GM19467 (cell line): Measurements from ENCODE around the gene IL1RL2.

ENCODE experiments used
- ATAC-seq: cut with Tn5 transposase; IDR thresholded peaks from one replicate; pipeline ENCODE4 v1.9.1; 2021; ENCODE audit warnings: mild to moderate bottlenecking, moderate library complexity; ENCODE audit not compliant: unreplicated experiment

IL1RL2 gene

DNA sequence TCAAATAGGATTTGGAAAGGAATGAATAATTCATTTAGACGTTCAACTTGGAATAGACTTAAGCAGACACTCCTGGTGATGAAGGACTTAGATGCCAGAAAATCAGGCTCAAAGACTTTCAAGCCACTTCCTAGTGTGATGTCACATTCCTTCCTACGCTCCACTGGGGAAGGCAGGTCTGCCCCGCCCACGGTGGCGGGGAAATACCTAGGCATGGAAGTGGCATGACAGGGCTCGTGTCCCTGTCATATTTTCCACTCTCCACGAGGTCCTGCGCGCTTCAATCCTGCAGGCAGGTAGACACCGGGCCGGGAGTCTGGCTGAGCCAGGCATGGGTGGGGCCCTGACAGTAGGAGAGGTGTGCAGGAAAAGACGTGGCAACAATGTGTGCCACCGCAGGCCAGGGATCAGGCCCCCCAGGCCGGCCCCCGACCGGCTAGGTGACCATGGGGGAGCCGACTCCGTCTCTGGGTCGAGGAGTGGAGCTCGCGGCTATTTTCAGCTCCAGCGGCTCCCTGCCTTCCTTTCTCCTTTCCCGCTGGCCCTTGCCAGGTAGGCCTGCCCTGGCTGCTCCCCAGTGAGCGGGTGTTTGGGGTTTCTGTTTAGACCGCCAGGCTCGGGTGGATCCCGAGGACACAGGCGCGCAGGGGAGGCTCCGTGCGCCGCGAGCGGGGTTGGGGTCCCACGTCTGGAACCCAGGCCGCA lies at the start of gene IL1RL2:
TSS of gene IL1RL2 (plus strand) at position 233 of the 705 bp plus-strand sequence. CDS start 845 bp downstream, outside the sequence.
- no peak for ATAC-seq

DNA sequence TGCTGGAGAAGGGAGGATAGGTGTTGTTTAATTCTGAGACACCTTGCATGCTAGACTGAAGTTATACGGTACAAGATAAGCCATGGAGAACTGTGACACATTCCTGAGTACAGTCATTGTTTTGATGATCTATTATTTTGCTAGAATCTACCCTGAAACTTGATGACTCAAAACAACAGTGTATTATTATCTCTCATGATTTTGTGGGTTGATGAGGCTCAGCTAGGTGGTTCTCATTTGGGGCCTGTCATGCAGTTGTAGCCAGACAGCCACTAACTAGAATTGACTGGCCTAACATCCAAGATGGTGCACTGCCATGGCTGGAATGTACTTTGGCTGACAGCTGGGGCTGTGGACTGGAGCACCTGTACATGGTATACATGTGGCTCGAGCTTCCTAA lies 49.7 kb upstream of the IL1RL2 start:
- no peak for ATAC-seq

DNA sequence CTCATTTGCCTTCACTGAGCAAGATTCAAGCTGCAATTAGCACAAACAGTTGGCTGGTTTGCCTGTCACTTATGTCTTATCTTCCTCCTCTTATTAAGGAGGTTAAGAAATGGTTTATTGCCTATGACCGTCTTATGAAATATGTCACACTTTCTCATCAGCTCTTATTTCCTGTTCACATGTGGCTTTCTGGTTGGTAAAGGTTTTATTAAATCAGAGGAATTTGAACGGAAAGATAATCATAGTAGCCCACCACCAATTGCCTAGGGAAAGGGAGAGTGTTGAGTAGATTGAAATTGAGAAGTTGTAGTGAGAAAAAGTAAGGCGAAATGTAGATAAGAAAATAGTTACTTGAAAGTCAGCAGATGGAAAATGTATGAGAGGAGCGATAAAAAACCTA lies 48.5 kb upstream of the IL1RL2 start:
- ATAC-seq, result no peak

DNA sequence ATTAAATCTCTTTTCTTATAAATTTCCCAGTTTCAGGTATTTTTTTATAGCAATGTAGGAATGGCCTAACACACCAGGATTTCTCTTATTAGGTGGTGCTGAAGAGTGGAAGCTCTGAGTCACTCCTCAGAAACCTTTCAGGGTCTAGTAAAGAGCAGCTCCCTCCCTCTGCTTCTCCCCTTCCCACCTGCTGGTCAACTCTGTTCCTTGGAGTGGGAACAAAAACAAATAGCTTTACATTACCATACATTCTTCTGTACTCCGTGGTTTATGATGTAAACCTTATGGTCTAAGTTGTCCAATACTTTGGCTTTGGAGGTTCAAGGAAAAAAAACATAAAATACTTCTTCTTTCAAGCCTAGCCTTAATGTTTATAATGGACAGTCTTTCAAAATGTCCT lies 47.0 kb upstream of the IL1RL2 start:
- ATAC-seq, result no peak

DNA sequence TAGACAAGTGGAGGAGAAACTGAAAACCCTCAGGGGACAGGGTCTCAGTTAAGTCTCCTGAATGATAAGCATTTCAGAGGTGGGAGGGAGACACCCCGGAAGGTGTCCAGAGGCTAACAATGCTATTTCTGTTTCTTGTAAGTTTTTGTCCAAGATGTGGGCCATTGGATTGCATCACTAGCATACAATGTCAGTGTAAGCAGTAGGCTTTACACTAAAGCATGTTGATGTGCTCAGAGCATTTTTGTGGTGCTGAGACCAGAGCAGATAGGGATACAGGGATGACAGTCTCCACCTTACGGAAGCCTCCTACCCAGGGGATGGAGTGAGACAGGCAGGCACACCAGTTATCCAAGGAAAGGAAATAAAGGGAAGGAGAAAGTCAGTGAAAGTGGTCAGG lies 46.4 kb upstream of the IL1RL2 start:
- ATAC-seq, result no peak

DNA sequence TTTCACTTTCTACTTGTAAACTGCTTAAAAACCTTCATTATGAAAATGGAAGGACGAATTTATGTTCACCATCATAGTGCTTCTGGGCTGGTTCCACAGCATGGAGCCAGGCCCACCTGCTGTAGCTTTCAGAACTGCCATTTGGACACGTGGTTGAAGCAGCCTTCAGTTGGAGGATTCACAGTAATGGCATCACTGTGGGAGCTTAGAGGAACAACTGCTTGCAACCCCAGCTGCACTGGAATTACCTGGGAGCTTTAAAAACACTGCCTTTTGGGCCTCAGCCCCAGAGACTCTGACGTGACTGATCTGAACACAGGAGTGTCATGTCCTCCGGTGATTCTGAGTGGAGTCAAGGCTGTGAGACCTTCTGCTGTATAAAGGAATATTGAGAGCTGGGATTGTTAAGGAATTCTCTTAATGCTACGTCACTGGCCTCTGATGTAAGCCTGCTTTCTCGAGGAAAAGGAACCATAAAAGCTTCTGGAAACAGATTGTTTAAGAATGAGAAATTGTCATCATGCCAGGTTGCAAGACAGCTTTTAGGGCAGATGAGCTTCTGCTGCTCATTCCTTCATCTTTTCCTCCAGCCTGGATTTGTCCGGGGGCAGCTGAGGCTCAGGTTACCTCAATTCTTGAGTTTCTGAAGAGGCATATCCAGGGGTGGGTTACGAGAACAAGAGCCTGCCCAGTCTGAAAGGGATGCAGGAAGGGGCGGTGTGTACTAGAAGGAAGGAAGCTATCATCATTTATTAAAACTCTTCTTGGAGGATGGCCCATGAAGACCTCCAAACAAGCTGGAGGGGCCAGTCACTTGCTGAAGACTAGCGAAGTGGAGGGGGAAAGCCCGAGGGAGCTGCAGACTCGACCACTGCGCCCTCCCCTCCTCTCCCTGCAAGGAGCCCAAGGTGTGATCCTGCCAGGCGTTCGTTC lies 45.5 kb upstream of the IL1RL2 start:
- ATAC-seq, result no peak

DNA sequence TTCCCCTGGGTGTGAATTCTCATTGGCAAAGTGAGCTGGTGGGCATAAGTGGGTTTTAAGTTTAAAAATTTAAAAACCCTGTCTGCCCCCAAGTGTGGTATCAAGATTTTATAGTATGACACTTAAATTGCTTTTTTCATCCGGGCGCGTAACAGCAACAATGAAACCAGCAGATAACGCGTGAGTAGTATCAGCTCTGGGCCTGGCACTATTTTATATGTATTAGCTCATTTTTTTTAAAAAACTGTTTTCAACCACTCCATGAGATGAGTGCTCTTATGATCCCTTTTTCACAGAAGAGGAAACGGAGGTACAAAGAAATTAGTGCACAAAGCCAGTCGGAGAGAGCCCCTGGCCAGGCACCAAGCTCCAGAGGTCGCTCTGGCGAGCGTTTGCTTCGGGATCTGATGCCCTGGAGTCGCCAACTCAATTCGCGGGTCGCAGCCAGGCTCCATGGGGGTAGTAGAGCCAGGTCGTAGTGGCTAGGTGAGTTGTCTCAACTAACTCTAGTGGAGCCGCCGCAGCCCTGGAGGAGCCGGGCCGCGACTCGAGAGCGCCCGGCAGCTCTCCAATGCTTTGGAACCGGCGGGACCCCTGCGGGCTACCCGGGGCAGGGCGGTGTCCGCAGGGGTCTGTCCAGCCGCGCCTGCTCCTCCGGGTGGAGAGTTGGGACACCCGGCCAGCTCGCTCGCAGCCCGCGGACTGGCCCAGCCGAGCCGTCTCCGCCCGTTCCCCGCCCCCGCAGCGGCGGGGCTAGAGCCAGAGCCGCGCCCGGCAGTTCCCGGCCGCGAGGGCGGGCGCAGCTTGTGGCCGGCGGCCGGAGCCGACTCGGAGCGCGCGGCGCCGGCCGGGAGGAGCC lies 44.6 kb upstream of the IL1RL2 start, which contains the start of gene IL1R1:
TSS of gene IL1R1 (plus strand) at position 777 of the 859 bp plus-strand sequence. CDS start 14,979 bp downstream, outside the sequence.
- ATAC-seq, result no peak

DNA sequence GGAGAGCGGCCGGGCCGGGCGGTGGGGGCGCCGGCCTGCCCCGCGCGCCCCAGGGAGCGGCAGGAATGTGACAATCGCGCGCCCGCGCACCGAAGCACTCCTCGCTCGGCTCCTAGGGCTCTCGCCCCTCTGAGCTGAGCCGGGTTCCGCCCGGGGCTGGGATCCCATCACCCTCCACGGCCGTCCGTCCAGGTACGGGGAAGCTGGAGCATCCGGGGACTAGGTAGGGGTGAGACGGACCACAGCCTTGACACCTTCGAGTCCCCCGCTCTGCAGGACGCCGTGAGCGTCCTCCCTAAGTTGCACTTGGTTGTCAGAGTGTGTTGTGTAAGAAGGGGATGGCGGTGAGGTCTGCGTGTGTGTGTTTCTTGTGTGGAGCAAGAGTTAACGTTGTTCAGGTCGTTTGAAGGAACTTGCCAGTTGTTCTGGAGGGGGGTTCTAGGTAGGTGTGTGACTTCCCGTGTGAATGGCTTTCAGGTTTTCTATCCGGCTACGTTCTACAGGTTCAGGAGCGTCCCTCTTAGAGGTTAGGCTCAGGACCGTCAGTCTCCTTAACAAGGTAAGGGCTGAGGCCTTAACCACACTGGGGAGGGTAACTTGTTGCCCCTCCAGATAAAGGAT lies 43.9 kb upstream of the IL1RL2 start:
- ATAC-seq, result no peak

DNA sequence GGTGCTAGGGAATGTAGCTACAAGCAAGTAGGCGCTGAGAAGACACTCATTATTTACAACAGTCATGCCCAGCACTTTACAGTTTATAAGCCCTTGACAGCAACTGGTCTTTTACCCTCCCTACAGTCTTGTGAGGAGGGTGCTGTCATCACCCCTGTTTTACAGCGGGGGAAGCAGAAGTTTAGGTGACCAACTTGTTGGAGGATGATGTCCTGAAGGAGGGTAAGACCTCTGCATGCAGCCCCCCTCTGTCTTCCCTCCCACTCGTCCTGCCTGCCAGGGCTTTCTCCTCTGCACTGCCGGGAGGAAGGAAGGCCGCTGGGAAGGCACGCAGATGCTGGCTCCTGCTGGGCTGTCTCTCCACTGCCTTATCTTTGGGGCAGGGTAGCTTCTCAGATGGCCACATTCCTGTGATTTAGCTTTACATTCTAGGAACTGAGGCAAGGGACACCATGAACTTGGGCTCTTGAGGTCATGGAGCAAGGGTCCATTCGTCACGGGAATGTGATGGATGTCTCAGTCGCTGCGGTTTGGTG lies 43.3 kb upstream of the IL1RL2 start:
- no peak for ATAC-seq

DNA sequence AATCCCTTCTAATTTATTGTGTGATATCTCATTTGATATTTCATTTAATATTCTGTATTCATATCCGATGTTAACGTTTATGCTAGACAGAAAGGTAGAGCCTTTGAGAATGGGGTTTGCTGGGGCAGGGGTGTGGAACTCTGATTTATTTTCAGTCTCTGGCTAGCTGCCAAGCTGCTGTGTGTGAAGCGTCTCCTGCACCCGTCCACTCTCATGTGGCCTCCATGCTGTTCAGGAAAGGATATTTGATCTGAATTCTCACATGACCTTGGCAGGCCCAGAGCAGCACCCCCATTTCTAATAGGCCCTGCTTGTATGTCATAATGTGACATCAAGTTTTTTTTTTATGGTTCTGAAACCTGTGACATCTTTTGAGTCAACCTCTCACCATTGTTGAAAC lies 42.7 kb upstream of the IL1RL2 start:
- no peak for ATAC-seq

DNA sequence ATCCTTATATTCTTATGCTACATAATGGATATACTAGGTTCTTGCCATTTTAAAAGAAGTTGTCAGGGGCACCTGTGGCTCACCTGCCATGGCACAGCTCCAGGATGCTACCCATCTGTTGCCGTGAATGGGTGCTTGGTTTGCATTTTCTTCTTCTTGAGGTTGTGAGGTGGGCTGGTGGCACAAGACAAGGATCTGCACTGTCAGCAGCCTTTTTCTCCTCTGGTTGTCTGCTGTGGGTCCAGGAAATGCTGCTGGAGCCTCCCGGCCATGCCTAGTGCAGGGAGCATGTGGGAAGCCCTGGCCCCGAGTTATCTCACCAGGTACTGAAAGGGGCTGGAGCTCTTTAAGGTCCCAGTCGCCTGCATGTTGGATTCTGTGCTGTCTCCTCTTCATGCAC lies 41.7 kb upstream of the IL1RL2 start:
- ATAC-seq, result no peak

DNA sequence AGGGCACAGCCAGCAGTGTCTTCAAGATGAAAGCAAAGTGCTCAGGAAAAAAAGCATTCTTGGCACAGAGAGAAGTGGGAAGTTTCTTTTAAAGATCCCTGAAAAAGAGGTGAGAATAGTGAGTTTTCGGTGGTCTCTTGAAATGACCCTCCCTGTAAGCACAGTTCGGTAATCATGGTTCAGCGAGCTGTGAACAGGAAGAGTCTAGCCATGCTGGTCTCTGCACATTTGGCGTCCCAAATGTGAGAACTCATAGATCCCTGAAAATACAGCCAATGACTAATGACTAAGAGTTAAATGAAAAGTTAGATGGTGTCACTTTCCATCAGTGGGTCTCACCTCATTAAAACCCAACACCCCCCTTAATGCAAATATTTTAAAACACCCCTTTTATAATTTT lies 40.9 kb upstream of the IL1RL2 start:
- no peak for ATAC-seq

DNA sequence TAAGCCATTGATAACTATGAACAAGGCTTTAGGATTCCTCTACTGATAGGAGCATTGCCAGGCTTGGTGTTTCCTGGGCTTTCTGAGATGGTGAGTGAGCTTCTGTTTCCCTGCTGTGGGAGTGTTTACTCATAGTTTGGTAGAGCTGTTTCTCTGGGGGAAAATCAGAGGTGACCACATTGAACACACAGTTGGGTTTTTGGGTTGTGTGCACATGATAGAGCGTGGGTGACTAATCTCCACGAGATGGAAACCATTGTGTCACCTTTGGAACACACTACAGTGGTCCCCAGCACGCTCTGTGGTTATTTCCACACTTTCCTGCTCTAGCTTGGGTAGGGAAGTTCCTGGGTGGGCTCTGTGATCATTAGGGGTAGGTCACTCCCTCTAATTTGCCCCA lies 38.9 kb upstream of the IL1RL2 start:
- no peak for ATAC-seq

DNA sequence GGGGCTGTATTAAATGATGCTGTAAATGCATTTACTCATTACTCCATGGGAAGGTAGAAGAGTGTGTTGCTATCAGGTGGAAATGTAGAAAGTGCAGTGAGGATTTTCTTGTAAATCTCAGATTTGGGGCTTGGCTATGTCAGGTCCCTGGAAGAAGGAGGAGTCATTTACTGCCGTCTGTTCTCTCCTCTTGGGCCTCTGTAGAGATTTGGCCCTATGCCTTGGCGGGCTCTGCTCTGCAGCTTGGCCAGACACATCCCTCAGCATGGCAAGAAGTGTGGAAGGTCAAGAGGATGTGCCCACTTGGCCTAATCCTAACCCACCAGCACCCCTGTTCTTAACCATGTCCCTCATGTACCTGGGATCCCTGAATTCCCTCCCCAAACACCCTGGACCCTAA lies 37.6 kb upstream of the IL1RL2 start:
- ATAC-seq, result no peak

DNA sequence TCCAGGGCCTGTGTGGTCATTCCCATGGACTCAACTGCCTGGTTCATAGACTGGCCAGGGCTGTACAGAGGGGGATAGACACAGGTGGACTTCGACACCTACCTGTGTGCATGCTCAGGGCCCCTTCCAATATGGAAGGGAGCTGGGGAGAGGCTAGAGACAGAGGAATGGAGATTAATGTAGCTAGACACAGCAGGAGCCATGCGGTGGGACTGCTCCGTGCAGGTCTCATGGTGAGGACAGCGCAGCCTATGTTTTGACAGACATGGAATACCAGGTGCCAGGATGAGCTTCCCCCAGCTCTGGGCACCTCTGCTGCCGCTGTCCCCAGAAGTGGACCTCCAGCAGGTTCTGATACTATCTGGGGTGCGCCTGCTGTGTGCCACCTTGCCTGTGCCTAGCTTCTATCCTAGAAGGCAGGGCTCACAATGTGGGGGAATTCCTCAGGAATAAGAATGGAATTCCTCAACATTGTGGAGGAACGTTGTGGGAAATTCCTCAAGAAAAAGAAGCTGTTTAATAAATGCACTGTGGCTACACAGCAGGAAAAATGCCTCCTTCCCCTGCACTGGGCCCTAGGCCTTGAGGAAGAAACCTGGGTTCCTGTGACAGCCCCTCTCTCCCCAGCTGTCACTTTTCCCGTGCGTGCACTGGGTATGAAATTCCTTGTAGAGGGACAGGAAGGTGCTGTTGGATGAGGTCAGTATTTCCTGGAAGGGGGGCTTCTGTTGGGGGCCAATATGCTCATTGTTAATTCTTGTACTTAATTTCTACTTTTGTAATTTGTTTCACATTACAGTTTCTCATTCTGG lies 37.0 kb upstream of the IL1RL2 start:
- no peak for ATAC-seq

DNA sequence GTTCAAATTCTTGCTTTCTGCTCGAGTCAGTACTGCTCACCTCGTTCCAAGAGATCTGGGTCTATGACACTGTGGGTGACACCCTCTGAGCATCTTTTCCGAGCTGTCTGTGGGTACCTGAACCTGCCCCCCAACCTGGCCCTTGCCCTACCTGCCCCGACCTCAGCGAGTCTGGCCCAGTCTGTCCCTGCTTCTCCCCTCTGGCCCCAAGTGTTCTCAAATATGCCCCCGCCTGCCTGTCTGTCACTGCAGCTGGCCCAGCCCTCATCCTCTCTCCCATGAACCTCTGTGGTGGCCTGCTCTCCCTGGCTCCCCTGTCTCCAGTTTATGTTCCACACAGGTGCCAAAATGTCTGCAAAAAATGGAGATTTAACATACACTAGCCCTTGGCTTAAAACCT lies 32.5 kb upstream of the IL1RL2 start:
- no peak for ATAC-seq

DNA sequence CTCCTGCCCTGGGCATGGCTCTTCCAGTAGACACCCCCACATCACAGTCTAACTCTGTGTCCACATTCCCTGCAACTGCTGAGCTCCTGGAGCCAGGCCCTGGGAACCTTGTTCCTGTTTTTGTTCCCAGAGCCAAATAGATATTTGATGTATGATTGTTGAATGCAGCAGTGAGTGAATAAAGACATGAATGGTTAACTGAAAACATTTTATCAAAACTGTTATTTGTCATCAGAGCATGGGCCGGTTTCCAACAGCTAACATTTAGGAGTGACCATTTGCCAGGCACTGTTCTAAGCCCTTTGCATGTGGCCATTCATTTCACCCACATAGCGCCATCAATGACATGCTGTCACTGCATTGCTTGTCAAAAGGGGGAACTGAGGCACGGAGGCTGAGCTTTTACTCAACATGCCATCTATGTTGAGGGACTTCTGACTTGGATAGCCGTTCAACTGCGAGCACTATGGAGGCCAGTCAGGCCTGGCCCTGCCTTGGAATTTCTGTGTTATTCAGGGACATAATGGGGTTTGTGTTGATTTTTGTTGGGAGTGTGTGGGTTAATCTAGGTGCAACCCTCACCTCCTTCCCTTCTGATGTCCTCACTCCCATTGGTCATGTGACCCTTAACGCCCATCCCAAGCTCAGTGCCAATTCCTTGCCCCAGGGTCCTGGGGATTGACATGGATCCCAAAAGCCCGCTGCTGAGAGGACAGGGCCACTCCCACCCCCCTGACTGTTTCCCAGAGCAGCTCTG lies 31.7 kb upstream of the IL1RL2 start:
- ATAC-seq, result no peak

DNA sequence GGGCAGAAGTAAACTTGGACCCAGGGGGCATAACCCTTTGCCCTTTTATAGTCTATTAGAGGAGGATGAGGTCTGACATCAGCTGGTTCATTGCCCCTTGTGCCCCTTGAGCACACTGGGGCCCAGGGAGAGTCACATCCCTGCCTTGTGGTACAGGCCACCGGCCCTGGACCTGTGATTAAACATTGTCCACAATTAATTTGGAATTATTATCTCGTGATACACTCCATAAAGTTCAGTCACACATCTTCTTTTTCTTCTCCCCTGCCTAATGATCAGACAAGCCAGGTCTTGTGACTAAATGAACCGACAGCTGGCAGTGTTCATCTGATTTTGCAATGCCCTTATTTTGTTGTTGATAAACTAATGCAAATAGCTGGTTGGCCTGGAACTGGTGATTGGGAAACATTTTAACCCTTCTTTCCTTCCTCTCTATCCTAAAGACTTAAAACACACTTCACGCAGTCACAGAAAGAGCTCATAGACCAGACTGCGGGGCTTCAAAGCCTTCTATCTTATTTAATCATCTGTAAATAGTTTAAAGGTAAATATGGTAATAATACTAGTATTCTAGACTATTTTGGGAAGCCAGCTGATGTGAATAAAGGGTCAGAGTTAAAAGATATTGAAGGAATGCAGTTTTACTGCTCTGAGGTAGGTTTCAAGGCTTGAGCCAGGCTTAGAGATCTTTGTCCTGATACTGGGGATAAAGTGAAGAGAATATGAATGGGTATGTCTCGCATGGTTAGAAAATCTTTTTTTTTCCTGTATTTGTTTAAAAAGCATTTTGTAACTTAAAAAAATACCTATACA lies 30.9 kb upstream of the IL1RL2 start:
- no peak for ATAC-seq
